Activated CD4-positive, alpha-beta T cell treated with anti-CD3 and anti-CD28 coated beads for 36 hours (primary cell): Measurements from ENCODE around the gene SGSH. TPM values are rescaled to one million over a fixed set of nuclear protein-coding genes. Genes with fewer than 3 reads are reported as not detected.
"Not testable (repeated sequence)": the region's sequence is repeated elsewhere in the genome, so short reads cannot be mapped to it uniquely, and the experiment has no call there.

Experiments
- ATAC-seq: fragments of 200-7000 bp; cut with Tn5 transposase; one replicate; pipeline ENCODE4 v1.10.0; 2021; ENCODE audit warnings: mild to moderate bottlenecking, moderate library complexity
- CTCF ChIA-PET: fragments of 350-600 bp; sonication (Branson Sonifier 250); formaldehyde crosslinking; loops from one replicate; lab custom pipeline; 2021; ENCODE audit warnings: antibody characterized with exemption; lab: Charles Lee
- POLR2A ChIA-PET: fragments of 350-600 bp; sonication (Branson Sonifier 250); formaldehyde crosslinking; loops from one replicate; lab custom pipeline; 2021; ENCODE audit warnings: antibody characterized with exemption, inconsistent platforms; lab: Charles Lee
- DNase-seq: peaks from one replicate; pipeline ENCODE4 v3.0.0-alpha.2; 2020
- H3K27ac Mint-ChIP-seq: one replicate; pipeline ENCODE4 v1.8.0; 2021; ENCODE audit warnings: mixed read lengths
- H3K27me3 Mint-ChIP-seq: one replicate; pipeline ENCODE4 v1.8.0; 2021; ENCODE audit warnings: mixed read lengths
- H3K36me3 Mint-ChIP-seq: one replicate; pipeline ENCODE4 v1.8.0; 2021; ENCODE audit warnings: low read depth, mixed read lengths
- H3K4me1 Mint-ChIP-seq: one replicate; pipeline ENCODE4 v1.8.0; 2021; ENCODE audit warnings: mixed read lengths
- H3K4me3 Mint-ChIP-seq: one replicate; pipeline ENCODE4 v1.8.0; 2021; ENCODE audit warnings: mild to moderate bottlenecking, moderate library complexity, mixed read lengths
- H3K9me3 Mint-ChIP-seq: one replicate; pipeline ENCODE4 v1.8.0; 2021; ENCODE audit warnings: low read depth, mixed read lengths
- intact Hi-C, 2 experiments: fragments of 100-400 bp; cut with DNase I in 1 of 2; cut with micrococcal nuclease in 1 of 2; formaldehyde crosslinking; loops; one replicate each; pipeline versions ENCODE4 v1.14.2 to v1.15.1; 2022 to 2024; cut with DNase I, micrococcal nuclease
- total RNA-seq, 2 experiments: library from RNA; stranded (reverse); gene quantifications; one replicate each; pipeline ENCODE4 v1.2.3, GENCODE V29; 2021

The SGSH gene
- total RNA-seq, 2 experiments from 2014 or later: 20.2 to 22.7 TPM

DNA sequence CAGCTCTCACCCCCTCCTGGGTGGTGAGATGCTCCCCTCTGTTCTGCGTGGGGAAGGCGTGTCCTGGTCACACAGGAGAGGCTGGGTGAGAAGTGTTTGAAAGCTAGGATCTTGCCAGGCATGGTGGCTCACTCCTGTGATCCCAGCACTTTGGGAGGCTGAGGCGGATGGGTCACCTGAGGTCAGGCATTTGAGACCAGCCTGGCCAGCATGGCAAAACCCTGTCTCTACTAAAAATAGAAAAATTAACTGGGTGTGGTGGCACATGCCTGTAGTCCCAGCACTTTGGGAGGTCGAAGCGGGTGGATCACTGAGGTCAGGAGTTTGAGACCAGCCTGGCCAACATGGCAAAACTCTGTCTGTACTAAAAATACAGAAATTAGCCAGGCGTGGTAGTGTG, 24.3 kb upstream of the SGSH start:
- DNase-seq, POLR2A ChIA-PET, H3K27me3 Mint-ChIP-seq, H3K9me3 Mint-ChIP-seq, ATAC-seq, H3K4me1 Mint-ChIP-seq, H3K4me3 Mint-ChIP-seq, intact Hi-C loops, H3K36me3 Mint-ChIP-seq, H3K27ac Mint-ChIP-seq: not testable (repeated sequence)
- CTCF ChIA-PET: interaction anchor here (0.6 kb wide), 1 partner anchor 56 kb away, joined by 3 read pairs; no protein-coding TSS in a partner anchor

DNA sequence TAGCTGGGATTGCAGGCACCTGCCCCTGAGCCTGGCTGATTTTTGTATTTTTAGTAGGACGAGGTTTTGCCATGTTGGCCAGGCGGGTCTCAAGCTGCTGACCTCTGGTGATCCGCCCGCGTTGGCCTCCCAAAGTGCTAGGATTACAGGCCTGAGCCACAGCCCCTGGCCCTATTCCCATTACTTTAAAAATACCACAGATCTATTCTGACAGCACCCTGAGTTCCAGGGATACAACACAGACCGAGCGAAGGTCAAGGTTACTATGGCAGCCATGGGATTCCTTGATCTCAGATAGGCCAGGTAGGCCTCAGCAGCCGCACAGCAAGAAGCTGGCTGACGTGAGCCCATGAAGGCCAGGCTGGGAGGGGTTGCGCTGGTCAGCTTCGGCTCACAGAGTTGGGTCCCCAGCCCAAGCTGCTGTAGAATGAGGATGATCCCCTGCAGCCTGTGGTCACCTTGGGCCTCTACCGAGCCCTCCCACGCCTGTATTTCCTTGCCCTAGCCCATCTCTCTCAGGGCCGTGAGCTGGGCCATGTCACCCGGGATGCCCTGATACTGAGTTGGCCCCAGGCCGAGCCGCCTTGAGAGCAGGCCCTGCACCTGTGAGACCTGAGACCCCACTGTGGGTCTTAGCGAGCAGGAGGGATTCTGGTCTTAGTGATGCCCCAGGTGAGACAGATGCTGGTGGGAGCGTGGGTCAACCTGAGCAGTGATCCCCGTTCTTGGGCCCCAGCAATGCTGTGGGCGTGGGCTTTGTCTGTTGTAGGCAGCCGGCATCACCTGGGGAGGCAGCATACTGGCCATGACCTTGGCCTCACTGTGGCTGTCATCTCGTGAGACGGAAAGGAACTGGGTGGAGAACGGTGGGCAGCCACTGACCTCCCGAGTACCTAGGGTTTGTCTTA, 23.6 kb upstream of the SGSH start:
- H3K27ac Mint-ChIP-seq: no peak overlapping the region
- no peaks in the 10 kb centered on the region for H3K9me3 Mint-ChIP-seq
- DNase-seq (no peak), ATAC-seq (no peak)
- no peaks in the 10 kb centered on the region for H3K4me1 Mint-ChIP-seq
- H3K4me3 Mint-ChIP-seq: no peak overlapping the region
- POLR2A ChIA-PET: no interaction called here
- intact Hi-C loops: no loop called here
- H3K27me3 Mint-ChIP-seq: no peaks in the 10 kb centered on the region
- CTCF ChIA-PET: interaction anchor here (0.6 kb wide), 1 partner anchor 56 kb away, joined by 3 read pairs; no protein-coding TSS in a partner anchor
- H3K36me3 Mint-ChIP-seq: peaks cover 4% of the 10 kb centered on the region

DNA sequence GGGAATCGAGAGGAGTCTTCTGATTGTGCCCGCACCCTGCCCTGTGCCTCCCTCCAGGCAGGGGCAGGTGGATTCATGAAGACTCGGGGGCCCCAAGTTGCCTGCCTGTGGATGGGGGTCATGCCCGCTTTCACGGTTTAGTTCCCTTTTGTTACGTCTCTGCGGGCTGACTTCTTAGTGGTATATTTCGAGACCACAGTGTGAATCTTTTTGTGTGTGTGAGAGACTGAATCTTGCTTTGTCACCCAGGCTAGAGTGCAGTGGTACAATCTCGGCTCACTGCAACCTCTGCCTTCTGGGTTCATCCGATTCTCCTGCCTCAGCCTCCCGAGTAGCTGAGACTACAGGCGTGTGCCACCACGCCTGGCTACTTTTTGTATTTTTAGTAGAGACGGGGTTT, 22.4 kb upstream of the SGSH start:
- no peaks in the 10 kb centered on the region for H3K9me3 Mint-ChIP-seq
- intact Hi-C loops: no loop called here
- ATAC-seq (no peak), DNase-seq (no peak)
- H3K4me1 Mint-ChIP-seq: no peaks in the 10 kb centered on the region
- no peaks in the 10 kb centered on the region for H3K27me3 Mint-ChIP-seq
- H3K36me3 Mint-ChIP-seq: peaks cover 11% of the 10 kb centered on the region
- no peak overlapping the region for H3K27ac Mint-ChIP-seq
- ChIA-PET CTCF (interaction anchor here (0.6 kb wide), 1 partner anchor 1152 kb away, joined by 5 read pairs; no protein-coding TSS in a partner anchor), POLR2A (no interaction called here)
- no peak overlapping the region for H3K4me3 Mint-ChIP-seq

DNA sequence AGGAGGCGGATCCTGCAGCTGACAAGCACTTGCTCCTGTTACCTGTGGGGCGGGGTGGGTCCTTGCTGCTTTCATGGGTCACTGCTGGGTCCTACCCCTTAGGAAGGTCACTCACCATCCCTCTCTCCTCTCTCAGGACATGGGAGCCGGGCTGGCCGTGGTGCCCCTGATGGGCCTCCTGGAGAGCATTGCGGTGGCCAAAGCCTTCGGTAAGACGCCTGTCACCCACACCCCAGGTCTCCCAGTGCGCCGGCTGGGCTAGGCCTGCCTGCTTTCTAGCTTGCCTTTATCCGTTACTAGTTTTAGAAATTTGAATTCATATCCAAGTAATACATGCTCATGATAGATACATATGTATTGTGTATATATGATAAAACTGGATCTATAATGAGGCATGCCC, 17.3 kb upstream of the SGSH start:
- no peaks in the 10 kb centered on the region for H3K27me3 Mint-ChIP-seq
- peaks cover 10% of the 10 kb centered on the region for H3K9me3 Mint-ChIP-seq
- intact Hi-C loops: no loop called here
- ChIA-PET POLR2A (no interaction called here), CTCF (no interaction called here)
- H3K4me1 Mint-ChIP-seq: no peaks in the 10 kb centered on the region
- ATAC-seq (no peak), DNase-seq (no peak)
- no peak overlapping the region for H3K4me3 Mint-ChIP-seq
- no peak overlapping the region for H3K27ac Mint-ChIP-seq
- H3K36me3 Mint-ChIP-seq: peaks cover 29% of the 10 kb centered on the region

DNA sequence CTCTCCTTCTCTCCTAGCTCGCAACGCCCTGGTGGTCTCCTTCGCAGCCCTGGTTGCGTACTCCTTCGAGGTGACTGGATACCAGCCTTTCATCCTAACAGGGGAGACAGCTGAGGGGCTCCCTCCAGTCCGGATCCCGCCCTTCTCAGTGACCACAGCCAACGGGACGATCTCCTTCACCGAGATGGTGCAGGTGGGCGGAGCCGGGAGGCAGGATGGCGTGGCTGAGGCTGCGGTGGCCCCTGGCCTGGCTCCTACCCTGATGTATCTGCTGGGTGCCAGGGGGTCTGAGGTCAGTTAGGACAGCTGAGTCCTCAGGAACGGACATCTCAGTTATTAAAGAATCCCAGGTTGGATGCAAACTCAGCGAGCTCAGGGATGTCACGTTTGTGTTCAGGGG, 16.8 kb upstream of the SGSH start:
- ChIA-PET CTCF (no interaction called here), POLR2A (no interaction called here)
- ATAC-seq: no peak
- intact Hi-C loops: no loop called here
- no peak overlapping the region for H3K27ac Mint-ChIP-seq
- peaks cover 11% of the 10 kb centered on the region for H3K9me3 Mint-ChIP-seq
- H3K27me3 Mint-ChIP-seq: no peaks in the 10 kb centered on the region
- no peak for DNase-seq
- no peaks in the 10 kb centered on the region for H3K4me1 Mint-ChIP-seq
- peaks cover 32% of the 10 kb centered on the region for H3K36me3 Mint-ChIP-seq
- no peak overlapping the region for H3K4me3 Mint-ChIP-seq

DNA sequence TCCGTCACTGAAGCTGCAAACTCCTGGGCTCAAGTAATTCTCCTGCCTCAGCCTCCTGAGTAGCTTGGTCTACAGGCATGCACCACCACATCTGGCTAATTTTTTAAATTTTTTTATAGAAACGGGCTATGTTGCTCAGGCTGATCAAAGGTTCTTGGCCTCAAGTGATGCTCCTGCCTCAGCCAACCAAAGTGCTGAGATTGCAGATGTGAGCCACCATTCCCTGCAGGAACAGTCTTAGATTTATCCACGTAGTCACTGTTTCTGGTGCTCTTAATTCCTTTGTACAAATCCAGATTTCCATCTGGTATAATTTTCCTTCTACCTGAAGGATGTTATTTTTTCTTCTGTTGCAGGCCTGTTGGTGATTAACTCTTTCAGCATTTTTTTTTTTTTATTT, 13.1 kb upstream of the SGSH start:
- no peak overlapping the region for H3K27ac Mint-ChIP-seq
- intact Hi-C loops: no loop called here
- no peaks in the 10 kb centered on the region for H3K27me3 Mint-ChIP-seq
- no peak overlapping the region for H3K4me3 Mint-ChIP-seq
- ATAC-seq (no peak), DNase-seq (no peak)
- peaks cover 35% of the 10 kb centered on the region for H3K36me3 Mint-ChIP-seq
- H3K4me1 Mint-ChIP-seq: no peaks in the 10 kb centered on the region
- ChIA-PET CTCF (no interaction called here), POLR2A (no interaction called here)
- H3K9me3 Mint-ChIP-seq: peaks cover 16% of the 10 kb centered on the region

DNA sequence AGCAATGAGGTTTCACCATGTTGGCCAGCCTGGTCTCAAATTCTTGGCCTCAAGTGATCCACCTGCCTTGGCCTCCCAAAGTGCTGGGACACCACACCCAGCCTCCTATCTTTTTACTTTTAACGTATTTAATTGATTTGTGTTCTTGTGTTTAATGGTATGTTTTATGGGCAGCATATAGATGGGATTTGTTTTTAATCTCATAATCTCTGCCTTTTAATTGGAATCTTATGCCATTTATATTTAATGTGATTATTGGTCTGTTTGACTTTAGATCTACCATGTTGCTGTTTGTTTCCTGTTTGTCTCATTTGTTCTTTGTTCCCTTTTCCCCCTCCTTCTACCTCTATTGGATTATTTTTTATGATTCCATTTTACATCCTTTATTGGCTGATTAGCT, 12.3 kb upstream of the SGSH start:
- H3K9me3 Mint-ChIP-seq: peaks cover 16% of the 10 kb centered on the region

DNA sequence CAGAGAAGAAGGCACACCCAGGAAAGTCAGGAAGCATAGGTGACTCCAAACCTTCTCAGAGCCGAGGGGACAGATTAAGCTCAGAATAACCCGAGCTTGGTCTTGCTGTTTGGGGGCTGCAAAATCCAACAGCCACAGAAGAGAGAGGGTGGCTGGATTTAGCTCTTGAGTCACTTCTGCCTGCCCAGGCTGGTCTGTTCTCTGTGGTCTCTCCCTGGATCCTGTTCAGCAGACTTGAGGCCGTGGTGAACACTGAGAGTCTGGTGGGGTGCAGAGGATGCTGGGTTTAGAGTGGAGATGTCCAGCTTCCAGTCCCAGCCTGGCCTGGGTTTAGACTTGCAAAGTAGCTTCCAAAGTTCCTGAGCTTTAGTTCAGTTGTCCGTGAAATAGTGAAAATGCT, 8.9 kb upstream of the SGSH start:
- Mint-ChIP-seq H3K9me3 (peaks cover 15% of the 10 kb centered on the region), H3K27me3 (no peaks in the 10 kb centered on the region), H3K4me1 (peaks cover 6% of the 10 kb centered on the region), H3K4me3 (no peak overlapping the region), H3K36me3 (peaks cover 27% of the 10 kb centered on the region), H3K27ac (no peak overlapping the region)
- ATAC-seq (no peak), DNase-seq (no peak)
- POLR2A ChIA-PET: no interaction called here
- intact Hi-C loops: no loop called here
- CTCF ChIA-PET: interaction anchor here (0.6 to 0.7 kb wide), 2 partner anchors 163 to 955 kb away, joined by 3 read pairs; no protein-coding TSS in a partner anchor

More for the DNA sequence above, 12.3 kb upstream of the SGSH start:
- Mint-ChIP-seq H3K36me3 (peaks cover 31% of the 10 kb centered on the region), H3K4me3 (no peak overlapping the region), H3K27ac (no peak overlapping the region), H3K4me1 (no peaks in the 10 kb centered on the region), H3K27me3 (no peaks in the 10 kb centered on the region)
- ATAC-seq (no peak), DNase-seq (no peak)
- ChIA-PET CTCF (interaction anchor here (0.6 kb wide), 1 partner anchor 103 kb away, joined by 3 read pairs; no protein-coding TSS in a partner anchor), POLR2A (no interaction called here)
- intact Hi-C loops: no loop called here

DNA sequence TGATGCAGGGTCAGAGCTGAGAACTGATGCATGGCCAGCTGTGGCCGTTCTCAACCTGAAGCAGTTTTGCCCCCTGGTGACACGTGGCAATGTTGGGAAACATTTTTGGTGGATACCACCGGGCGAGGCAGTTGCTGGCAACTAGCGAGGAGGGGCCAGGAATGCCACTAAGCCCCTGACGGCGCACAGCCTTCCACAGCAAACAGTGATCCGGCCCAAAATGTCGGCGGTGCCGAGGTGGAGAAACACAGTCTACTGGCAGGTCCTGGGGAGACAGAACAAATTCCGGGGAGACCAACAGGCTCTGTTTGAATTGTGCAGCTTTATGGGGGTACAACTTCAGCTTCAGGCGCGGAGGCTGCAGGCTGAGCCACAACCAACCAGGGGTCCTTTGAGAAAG, 8.3 kb upstream of the SGSH start:
- CTCF ChIA-PET: interaction anchor here (0.7 kb wide), 1 partner anchor 163 kb away, joined by 3 read pairs; no protein-coding TSS in a partner anchor
- Mint-ChIP-seq H3K4me1 (peaks cover 9% of the 10 kb centered on the region), H3K27ac (no peak overlapping the region), H3K9me3 (peaks cover 14% of the 10 kb centered on the region), H3K36me3 (peaks cover 21% of the 10 kb centered on the region), H3K4me3 (no peak overlapping the region), H3K27me3 (no peaks in the 10 kb centered on the region)
- DNase-seq (no peak), ATAC-seq (no peak)
- POLR2A ChIA-PET: no interaction called here
- intact Hi-C loops: no loop called here

DNA sequence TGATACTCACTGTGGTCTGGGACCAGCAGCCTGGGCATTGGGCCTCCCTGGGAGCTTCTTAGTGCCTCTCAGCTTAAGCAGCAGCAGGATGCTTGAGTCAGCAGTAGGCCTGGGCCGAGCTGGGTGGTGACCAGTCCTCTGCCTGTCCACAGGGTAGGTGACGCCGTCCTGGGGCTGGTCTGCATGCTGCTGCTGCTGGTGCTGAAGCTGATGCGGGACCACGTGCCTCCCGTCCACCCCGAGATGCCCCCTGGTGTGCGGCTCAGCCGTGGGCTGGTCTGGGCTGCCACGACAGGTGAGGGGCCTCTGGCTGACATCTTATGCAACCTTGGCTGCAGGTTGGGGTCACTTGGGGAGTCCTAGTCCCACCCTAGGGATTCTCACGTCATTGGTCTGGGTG, 7.5 kb upstream of the SGSH start:
- H3K27me3 Mint-ChIP-seq: no peaks in the 10 kb centered on the region

DNA sequence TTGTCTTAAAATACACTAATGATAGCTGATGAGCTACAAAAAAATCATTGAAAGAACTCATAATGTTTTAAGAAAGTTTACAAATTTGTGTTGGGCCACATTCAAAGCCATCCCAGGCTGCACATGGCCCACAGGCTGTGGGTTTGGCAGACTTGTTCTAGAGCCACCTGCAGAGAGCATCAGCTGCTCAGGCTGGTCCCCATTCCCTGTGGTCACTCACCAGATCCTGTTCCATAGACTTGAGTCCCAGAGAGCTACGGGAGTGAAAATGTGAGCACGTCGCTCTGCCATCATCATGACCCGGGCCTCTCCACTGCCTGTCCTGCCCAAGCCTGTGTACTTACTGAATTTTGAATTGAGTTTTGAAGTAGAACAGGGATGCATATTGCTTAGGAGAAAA, 7.0 kb upstream of the SGSH start:
- intact Hi-C loops: no loop called here
- ATAC-seq (no peak), DNase-seq (no peak)
- Mint-ChIP-seq H3K36me3 (peaks cover 11% of the 10 kb centered on the region), H3K4me3 (no peak overlapping the region), H3K4me1 (peaks cover 9% of the 10 kb centered on the region), H3K9me3 (peaks cover 5% of the 10 kb centered on the region), H3K27ac (no peak overlapping the region), H3K27me3 (no peaks in the 10 kb centered on the region)
- ChIA-PET POLR2A (interaction anchor here (1.0 kb wide), 1 partner anchor 9 kb away, joined by 3 read pairs; no protein-coding TSS in a partner anchor), CTCF (interaction anchor here (0.6 to 1.0 kb wide), 2 partner anchors 15 to 769 kb away, joined by 3 to 6 read pairs; no protein-coding TSS in a partner anchor)

More for the DNA sequence above, 7.5 kb upstream of the SGSH start:
- Mint-ChIP-seq H3K4me1 (peaks cover 9% of the 10 kb centered on the region), H3K36me3 (peaks cover 16% of the 10 kb centered on the region), H3K4me3 (no peak overlapping the region), H3K27ac (no peak overlapping the region), H3K9me3 (peaks cover 9% of the 10 kb centered on the region)
- CTCF ChIA-PET: interaction anchor here (1.0 kb wide), 1 partner anchor 15 kb away, joined by 6 read pairs; no protein-coding TSS in a partner anchor
- intact Hi-C loops: no loop called here
- ATAC-seq: no peak
- no peak for DNase-seq
- POLR2A ChIA-PET: interaction anchor here (1.0 kb wide), 1 partner anchor 10 kb away, joined by 3 read pairs; no protein-coding TSS in a partner anchor

DNA sequence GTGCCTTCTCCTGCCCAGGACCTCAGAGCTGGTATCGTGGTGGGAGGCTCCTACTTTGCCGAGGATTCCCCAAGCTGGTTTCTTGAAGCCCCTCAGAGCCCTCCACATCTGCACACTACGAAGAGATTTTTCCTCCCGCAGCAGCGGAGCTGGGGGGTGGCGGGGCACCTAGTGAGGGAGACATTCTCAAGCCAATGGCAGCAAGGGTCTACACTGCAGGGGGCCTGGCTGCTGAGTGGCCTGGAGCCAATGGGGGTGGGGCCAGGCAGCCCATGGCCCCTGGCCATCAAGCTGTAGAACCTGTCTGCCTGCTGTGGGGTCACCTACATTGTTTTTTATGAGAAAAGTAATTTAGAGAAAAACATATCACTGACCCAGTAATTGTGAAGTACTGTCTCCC, 5.1 kb upstream of the SGSH start:
- DNase-seq: no peak
- Mint-ChIP-seq H3K4me3 (no peak overlapping the region), H3K27ac (no peak overlapping the region), H3K27me3 (no peaks in the 10 kb centered on the region), H3K4me1 (peaks cover 14% of the 10 kb centered on the region), H3K9me3 (no peaks in the 10 kb centered on the region), H3K36me3 (peaks cover 3% of the 10 kb centered on the region)
- no peak for ATAC-seq
- ChIA-PET CTCF (no interaction called here), POLR2A (no interaction called here)
- intact Hi-C loops: no loop called here
